Karpas-422 (cell line): ENCODE results near the gene DNAJC8. TPM values are rescaled to one million over a fixed set of nuclear protein-coding genes. Genes with fewer than 3 reads are reported as not detected.

Source experiments
- DNase-seq: peaks from one replicate; pipeline ENCODE4 v3.0.0-alpha.2; 2015
- H2AFZ ChIP-seq: fragments of 200-600 bp; sonication (generic); 2 replicates; pipeline ENCODE4 v1.6.1; 2014; ENCODE audit warnings: antibody characterized with exemption, low read length, mixed read lengths
- H3K27ac ChIP-seq: fragments of 200-600 bp; sonication (generic); 2 replicates; pipeline ENCODE4 v1.5.1; 2014; ENCODE audit warnings: mild to moderate bottlenecking, low read length, moderate library complexity
- H3K27me3 ChIP-seq: fragments of 200-600 bp; sonication (generic); 2 replicates; pipeline ENCODE4 v1.6.1; 2014; ENCODE audit warnings: low read length, mixed read lengths
- H3K36me3 ChIP-seq: fragments of 200-600 bp; sonication (generic); 2 replicates; pipeline ENCODE4 v1.6.1; 2014; ENCODE audit warnings: low read length, mixed read lengths; ENCODE audit not compliant: insufficient read depth
- H3K4me1 ChIP-seq: fragments of 200-600 bp; sonication (generic); 2 replicates; pipeline ENCODE4 v1.6.1; 2014; ENCODE audit warnings: mild to moderate bottlenecking, low read length, mixed read lengths
- H3K4me2 ChIP-seq: fragments of 200-600 bp; sonication (generic); 2 replicates; pipeline ENCODE4 v1.6.1; 2014; ENCODE audit warnings: low read length, low read depth, mild to moderate bottlenecking; ENCODE audit not compliant: poor library complexity, severe bottlenecking
- H3K4me3 ChIP-seq: fragments of 200-600 bp; sonication (generic); 2 replicates; pipeline ENCODE4 v1.5.1; 2014; ENCODE audit warnings: mild to moderate bottlenecking, antibody characterized with exemption, low read length, mixed read lengths
- H3K79me2 ChIP-seq: fragments of 200-600 bp; sonication (generic); 2 replicates; pipeline ENCODE4 v1.6.1; 2014; ENCODE audit warnings: mild to moderate bottlenecking, low read length, mixed read lengths
- H3K9ac ChIP-seq: fragments of 200-600 bp; sonication (generic); 2 replicates; pipeline ENCODE4 v1.6.0; 2014; ENCODE audit warnings: low read length
- H3K9me2 ChIP-seq: fragments of 200-600 bp; sonication (generic), shearing (Covaris generic); replicated peaks from 2 replicates; pipeline ENCODE4 v1.6.0; 2014; ENCODE audit warnings: mild to moderate bottlenecking, low read length, moderate library complexity; ENCODE audit not compliant: insufficient read depth
- H3K9me3 ChIP-seq: fragments of 300-700, 200-600 bp; sonication (generic); 2 replicates; pipeline ENCODE4 v1.6.1; 2014; ENCODE audit warnings: low read length, mixed read lengths
- H4K20me1 ChIP-seq: fragments of 200-600 bp; sonication (generic); 2 replicates; pipeline ENCODE4 v1.6.1; 2014; ENCODE audit warnings: mild to moderate bottlenecking, antibody characterized with exemption, low read length, low read depth; ENCODE audit not compliant: insufficient read depth
- total RNA-seq: library from RNA; depleted of rRNA; stranded (reverse); fragments of >200 nt; shearing (Covaris generic); gene quantifications from 2 replicates; pipeline ENCODE4 v1.2.3, GENCODE V29; 2014; ENCODE audit warnings: low replicate concordance

The DNAJC8 gene
- total RNA-seq, 1 experiment from 2014 or later: 71.8 TPM

- Histone ChIP-seq H2AFZ (no peak overlapping the region), H3K9me2 (no peaks in the 10 kb centered on the region), H3K9ac (no peak overlapping the region), H3K36me3 (no peaks in the 10 kb centered on the region), H3K27me3 (no peaks in the 10 kb centered on the region), H3K4me1 (no peaks in the 10 kb centered on the region), H3K4me3 (no peak overlapping the region), H3K4me2 (no peak overlapping the region), H3K79me2 (peaks cover 4% of the 10 kb centered on the region; the same call in 1 of the 2 replicates), H3K9me3 (no peaks in the 10 kb centered on the region), H3K27ac (no peak overlapping the region), H4K20me1 (no peaks in the 10 kb centered on the region)
- DNase-seq: no peak
Observed at GRCh38 chr1:28272215-28272852, 39.5 kb upstream of the DNAJC8 start.

GRCh38 chr1:28269529-28269928 lies 36.7 kb upstream of the DNAJC8 start:
- H3K9me2 ChIP-seq: no peaks in the 10 kb centered on the region
- peaks cover 30% of the 10 kb centered on the region for H3K79me2 ChIP-seq
- no peaks in the 10 kb centered on the region for H4K20me1 ChIP-seq
- H3K27ac ChIP-seq: no peak overlapping the region
- no peaks in the 10 kb centered on the region for H3K9me3 ChIP-seq
- no peaks in the 10 kb centered on the region for H3K4me1 ChIP-seq
- H3K4me3 ChIP-seq: no peak overlapping the region
- H2AFZ ChIP-seq: no peak overlapping the region
- DNase-seq: no peak
- no peaks in the 10 kb centered on the region for H3K27me3 ChIP-seq
- no peaks in the 10 kb centered on the region for H3K36me3 ChIP-seq
- H3K4me2 ChIP-seq: no peak overlapping the region
- H3K9ac ChIP-seq: no peak overlapping the region

GRCh38 chr1:28267633-28268032 lies 34.8 kb upstream of the DNAJC8 start:
- H3K4me1 ChIP-seq: no peaks in the 10 kb centered on the region
- H3K9me3 ChIP-seq: no peaks in the 10 kb centered on the region
- no peaks in the 10 kb centered on the region for H3K36me3 ChIP-seq
- no peak overlapping the region for H3K9ac ChIP-seq
- no peak overlapping the region for H3K4me2 ChIP-seq
- no peaks in the 10 kb centered on the region; the same call in 1 of the 2 replicates for H4K20me1 ChIP-seq
- peaks cover 43% of the 10 kb centered on the region for H3K79me2 ChIP-seq
- no peak for DNase-seq
- no peaks in the 10 kb centered on the region for H3K27me3 ChIP-seq
- H3K27ac ChIP-seq: no peak overlapping the region
- H3K4me3 ChIP-seq: no peak overlapping the region
- no peaks in the 10 kb centered on the region for H3K9me2 ChIP-seq
- H2AFZ ChIP-seq: no peak overlapping the region

- H3K79me2 ChIP-seq: peaks cover 47% of the 10 kb centered on the region
- no peaks in the 10 kb centered on the region; the same call in 1 of the 2 replicates for H3K4me1 ChIP-seq
- H3K27me3 ChIP-seq: no peaks in the 10 kb centered on the region
- H3K4me2 ChIP-seq: no peak overlapping the region
- no peak overlapping the region for H3K4me3 ChIP-seq
- no peaks in the 10 kb centered on the region; the same call in 1 of the 2 replicates for H4K20me1 ChIP-seq
- no peak overlapping the region for H3K27ac ChIP-seq
- H2AFZ ChIP-seq: no peak overlapping the region
- no peak for DNase-seq
- H3K36me3 ChIP-seq: no peaks in the 10 kb centered on the region
- H3K9ac ChIP-seq: no peak overlapping the region
- H3K9me2 ChIP-seq: no peaks in the 10 kb centered on the region
- H3K9me3 ChIP-seq: no peaks in the 10 kb centered on the region
Observed at GRCh38 chr1:28266920-28267322, 34.1 kb upstream of the DNAJC8 start.

GRCh38 chr1:28265577-28265976 lies 32.7 kb upstream of the DNAJC8 start:
- Histone ChIP-seq H3K4me3 (no peak overlapping the region), H3K9ac (no peak overlapping the region), H3K79me2 (peaks cover 58% of the 10 kb centered on the region), H3K27me3 (no peaks in the 10 kb centered on the region), H3K9me3 (no peaks in the 10 kb centered on the region), H3K4me2 (no peak overlapping the region), H3K36me3 (no peaks in the 10 kb centered on the region), H4K20me1 (peaks cover 7% of the 10 kb centered on the region), H2AFZ (no peak overlapping the region), H3K9me2 (no peaks in the 10 kb centered on the region), H3K4me1 (peaks cover 10% of the 10 kb centered on the region), H3K27ac (no peak overlapping the region)
- no peak for DNase-seq

GRCh38 chr1:28264897-28265296 lies 32.1 kb upstream of the DNAJC8 start:
- Histone ChIP-seq H3K9ac (no peak overlapping the region), H3K27me3 (no peaks in the 10 kb centered on the region), H3K4me1 (peaks cover 16% of the 10 kb centered on the region), H3K27ac (no peak overlapping the region), H3K9me3 (no peaks in the 10 kb centered on the region), H3K36me3 (no peaks in the 10 kb centered on the region), H3K4me2 (no peak overlapping the region), H3K4me3 (no peak overlapping the region), H2AFZ (no peak overlapping the region), H4K20me1 (peaks cover 12% of the 10 kb centered on the region), H3K79me2 (peaks cover 64% of the 10 kb centered on the region), H3K9me2 (no peaks in the 10 kb centered on the region)
- no peak for DNase-seq

- H3K79me2 ChIP-seq: peaks cover 48% of the 10 kb centered on the region
- peak overlapping the region; percentile 98 for H3K4me3 ChIP-seq
- peak overlapping the region; percentile 51 for H3K9ac ChIP-seq
- H3K4me1 ChIP-seq: peaks cover 25% of the 10 kb centered on the region
- H3K27me3 ChIP-seq: no peaks in the 10 kb centered on the region
- H3K9me3 ChIP-seq: no peaks in the 10 kb centered on the region
- no peak overlapping the region for H2AFZ ChIP-seq
- H3K9me2 ChIP-seq: no peaks in the 10 kb centered on the region
- DNase-seq: no peak
- H3K27ac ChIP-seq: no peak overlapping the region
- H3K4me2 ChIP-seq: peak overlapping the region; percentile 95
- peaks cover 12% of the 10 kb centered on the region for H4K20me1 ChIP-seq
- H3K36me3 ChIP-seq: no peaks in the 10 kb centered on the region
Observed at GRCh38 chr1:28260803-28261174, 28.0 kb upstream of the DNAJC8 start.

GRCh38 chr1:28259934-28260802 lies 27.3 kb upstream of the DNAJC8 start:
- H3K4me3 ChIP-seq: peak overlapping the region; percentile 98
- peaks cover 12% of the 10 kb centered on the region for H4K20me1 ChIP-seq
- peak; percentile 64 for DNase-seq
- no peaks in the 10 kb centered on the region for H3K27me3 ChIP-seq
- peak overlapping the region; percentile 98 for H3K9ac ChIP-seq
- H3K9me2 ChIP-seq: no peaks in the 10 kb centered on the region
- no peak overlapping the region for H2AFZ ChIP-seq
- peak overlapping the region; percentile 54; the same call in 1 of the 2 replicates for H3K27ac ChIP-seq
- H3K4me1 ChIP-seq: peaks cover 25% of the 10 kb centered on the region
- no peaks in the 10 kb centered on the region for H3K36me3 ChIP-seq
- H3K79me2 ChIP-seq: peaks cover 45% of the 10 kb centered on the region
- peak overlapping the region; percentile 95 for H3K4me2 ChIP-seq
- no peaks in the 10 kb centered on the region for H3K9me3 ChIP-seq
